Stimulated activated naive CD4-positive, alpha-beta T cell (primary cell): ENCODE results near the gene TMIGD3.

ENCODE experiments used
- DNase-seq, 6 experiments: peaks; one replicate each; lab custom pipeline; 2025; lab: John Stamatoyannopoulos, UW

TMIGD3 gene

GRCh38 chr1:111475701-111476100 lies 27.7 kb downstream of the TMIGD3 start:
- no peak for DNase-seq

GRCh38 chr1:111474521-111474920 lies 28.9 kb downstream of the TMIGD3 start:
- peak in 1 of 6 experiments; percentile 17 for DNase-seq

GRCh38 chr1:111474106-111474505 lies 29.3 kb downstream of the TMIGD3 start:
- DNase-seq: no peak

GRCh38 chr1:111471538-111471937 lies 31.9 kb downstream of the TMIGD3 start:
- no peak for DNase-seq

GRCh38 chr1:111471012-111471411 lies 32.4 kb downstream of the TMIGD3 start:
- peak; percentile 20 to 86 (median 72) for DNase-seq

GRCh38 chr1:111470596-111470995 lies 32.8 kb downstream of the TMIGD3 start:
- DNase-seq: no peak

- DNase-seq: no peak
Observed at GRCh38 chr1:111469539-111469938, 33.9 kb downstream of the TMIGD3 start.

GRCh38 chr1:111468717-111469100 lies 34.7 kb downstream of the TMIGD3 start:
- no peak for DNase-seq

- DNase-seq: no peak
Observed at GRCh38 chr1:111467865-111468716, 35.3 kb downstream of the TMIGD3 start.

- DNase-seq: no peak
Observed at GRCh38 chr1:111466480-111466879, 37.0 kb downstream of the TMIGD3 start.

- DNase-seq: no peak
Observed at GRCh38 chr1:111465754-111466153, 37.7 kb downstream of the TMIGD3 start.

- no peak for DNase-seq
Observed at GRCh38 chr1:111463029-111463683, 40.3 kb downstream of the TMIGD3 start.

- no peak for DNase-seq
Observed at GRCh38 chr1:111462370-111463028, 40.9 kb downstream of the TMIGD3 start.

GRCh38 chr1:111461765-111462164 lies 41.7 kb downstream of the TMIGD3 start:
- no peak for DNase-seq

- no peak for DNase-seq
Observed at GRCh38 chr1:111455642-111456031, 47.8 kb downstream of the TMIGD3 start.

GRCh38 chr1:111454859-111455641 lies 48.4 kb downstream of the TMIGD3 start:
- no peak for DNase-seq

- DNase-seq: no peak
Observed at GRCh38 chr1:111453706-111454105, 49.7 kb downstream of the TMIGD3 start.

- no peak for DNase-seq
Observed at GRCh38 chr1:111452581-111452980, 50.9 kb downstream of the TMIGD3 start.

GRCh38 chr1:111450185-111450584 lies 53.2 kb downstream of the TMIGD3 start:
- DNase-seq: no peak

- no peak for DNase-seq
Observed at GRCh38 chr1:111449703-111450017, 53.8 kb downstream of the TMIGD3 start.

- DNase-seq: peak; percentile 78 to 95 (median 92)
Observed at GRCh38 chr1:111448918-111449702, 54.3 kb downstream of the TMIGD3 start, which contains the start of the genes ATP5PB and WDR77. TSS of gene ATP5PB (plus strand) at chr1:111449464. CDS start at chr1:111449542, 78 bp downstream. TSS of gene WDR77 (minus strand) at chr1:111449256. CDS start at chr1:111449169, 87 bp downstream.
